Measurements from ENCODE around the gene LBX2.

DNA sequence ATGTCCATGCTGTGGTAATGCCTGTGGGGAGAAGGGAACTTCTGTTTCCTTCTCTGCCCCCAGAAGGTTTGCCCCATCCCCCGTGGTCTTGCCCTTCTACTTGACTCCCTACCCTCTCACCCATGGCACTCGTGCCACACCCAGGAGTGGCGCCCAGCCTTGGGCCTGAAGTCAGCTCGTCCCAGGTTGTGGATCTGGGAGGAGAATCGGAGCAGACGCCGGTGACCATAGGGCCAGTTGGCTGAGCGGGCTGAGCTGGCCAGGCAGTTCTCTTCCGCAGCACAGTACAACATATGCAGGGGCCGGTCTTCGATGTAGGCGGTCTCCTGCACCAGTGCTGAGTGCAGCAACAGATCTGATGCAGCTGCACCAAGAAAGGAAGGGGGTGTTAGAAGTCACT lies 35.0 kb upstream of the LBX2 start:
- TF ChIP-seq, protein P1, sequence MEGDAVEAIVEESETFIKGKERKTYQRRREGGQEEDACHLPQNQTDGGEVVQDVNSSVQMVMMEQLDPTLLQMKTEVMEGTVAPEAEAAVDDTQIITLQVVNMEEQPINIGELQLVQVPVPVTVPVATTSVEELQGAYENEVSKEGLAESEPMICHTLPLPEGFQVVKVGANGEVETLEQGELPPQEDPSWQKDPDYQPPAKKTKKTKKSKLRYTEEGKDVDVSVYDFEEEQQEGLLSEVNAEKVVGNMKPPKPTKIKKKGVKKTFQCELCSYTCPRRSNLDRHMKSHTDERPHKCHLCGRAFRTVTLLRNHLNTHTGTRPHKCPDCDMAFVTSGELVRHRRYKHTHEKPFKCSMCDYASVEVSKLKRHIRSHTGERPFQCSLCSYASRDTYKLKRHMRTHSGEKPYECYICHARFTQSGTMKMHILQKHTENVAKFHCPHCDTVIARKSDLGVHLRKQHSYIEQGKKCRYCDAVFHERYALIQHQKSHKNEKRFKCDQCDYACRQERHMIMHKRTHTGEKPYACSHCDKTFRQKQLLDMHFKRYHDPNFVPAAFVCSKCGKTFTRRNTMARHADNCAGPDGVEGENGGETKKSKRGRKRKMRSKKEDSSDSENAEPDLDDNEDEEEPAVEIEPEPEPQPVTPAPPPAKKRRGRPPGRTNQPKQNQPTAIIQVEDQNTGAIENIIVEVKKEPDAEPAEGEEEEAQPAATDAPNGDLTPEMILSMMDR (conservative IDR thresholded peaks at IDR 0.05 in 1 of 2, IDR thresholded peaks at IDR 0.05 in 1 of 2; ENCODE audit: low read depth in 1 of 2, low read length in 2 of 2) = no peak
- no peak for TF ChIP-seq EZH2 (IDR thresholded peaks at IDR 0.05; ENCODE audit: low read length, missing control alignments)
